ENCODE measurements around the gene FBLN5. TPM values are rescaled to one million over a fixed set of nuclear protein-coding genes. Genes with fewer than 3 reads are reported as not detected.

FBLN5 gene
- total RNA-seq, 8 experiments from 2014 or later, result 0.50 to 516 (median 3.4) TPM

- H3K4me1 ChIP-seq (replicated peaks in 1 of 2), result peaks cover 0 to 5% of the 10 kb centered on the region in 2 donors
- WGBS, 10 experiments, result 0 to 100% (median 67%) methylated on average over 1 to 4 of the region's 6 CpGs; no CpG with 5 or more reads in 5 of the 10 experiments
- H3K4me3 ChIP-seq, result no peak overlapping the region
- no peak overlapping the region for H3K27ac ChIP-seq
- in situ Hi-C loops (cut with MboI; ENCODE audit: low pct_unique_long_range_greater_than_20kb in 2 of 9, low sequenced_read_pairs in 9 of 9, unreplicated experiment in 9 of 9), result no loop called here
- peak in 1 of 8 experiments; percentile 56 for ATAC-seq (replicated peaks in 6 of 8)
These were observed 62.8 kb downstream of the FBLN5 start for GRCh38 chr14:91884664-91885063.

- Histone ChIP-seq H3K4me3 (no peak overlapping the region), H3K27ac (no peak overlapping the region), H3K4me1 (replicated peaks in 1 of 2) (peaks cover 0 to 5% of the 10 kb centered on the region in 2 donors)
- in situ Hi-C loops (cut with MboI; ENCODE audit: low pct_unique_long_range_greater_than_20kb in 2 of 9, low sequenced_read_pairs in 9 of 9, unreplicated experiment in 9 of 9), result no loop called here
- ATAC-seq (replicated peaks in 6 of 8), result peak in 5 of 8 experiments; percentile 45 to 67 (median 65)
- 40 to 86% (median 70%) methylated on average over 1 to 6 of the region's 9 CpGs; no CpG with 5 or more reads in 1 of the 10 experiments for WGBS, 10 experiments
These were observed 63.7 kb downstream of the FBLN5 start for GRCh38 chr14:91883753-91884152.

GRCh38 chr14:91882776-91883175 is 64.7 kb downstream of the FBLN5 start:
- peaks cover 0 to 5% of the 10 kb centered on the region in 2 donors for H3K4me1 ChIP-seq (replicated peaks in 1 of 2)
- H3K27ac ChIP-seq, result no peak overlapping the region
- in situ Hi-C loops (cut with MboI; ENCODE audit: low pct_unique_long_range_greater_than_20kb in 2 of 9, low sequenced_read_pairs in 9 of 9, unreplicated experiment in 9 of 9), result no loop called here
- no peak for ATAC-seq (replicated peaks in 6 of 8)
- no peak overlapping the region for H3K4me3 ChIP-seq
- WGBS, 10 experiments, result 80 to 90% (median 85%) methylated on average over 1 to 2 of the region's 4 CpGs; no CpG with 5 or more reads in 6 of the 10 experiments

- in situ Hi-C loops (cut with MboI; ENCODE audit: low pct_unique_long_range_greater_than_20kb in 2 of 9, low sequenced_read_pairs in 9 of 9, unreplicated experiment in 9 of 9), result no loop called here
- no peak overlapping the region for H3K4me3 ChIP-seq
- peak in 2 of 8 experiments; percentile 25 to 78 for ATAC-seq (replicated peaks in 6 of 8)
- 76 to 78% methylated on average over 3 to 5 of the region's 5 CpGs; no CpG with 5 or more reads in 8 of the 10 experiments for WGBS, 10 experiments
- H3K27ac ChIP-seq, result no peak overlapping the region
- H3K4me1 ChIP-seq (replicated peaks in 1 of 2), result peaks cover 0 to 5% of the 10 kb centered on the region in 2 donors
These were observed 65.1 kb downstream of the FBLN5 start for GRCh38 chr14:91882369-91882768.

GRCh38 chr14:91879196-91879595 is 68.3 kb downstream of the FBLN5 start:
- in situ Hi-C loops (cut with MboI; ENCODE audit: low pct_unique_long_range_greater_than_20kb in 2 of 9, low sequenced_read_pairs in 9 of 9, unreplicated experiment in 9 of 9), result no loop called here
- WGBS, 10 experiments, result 0 to 100% (median 60%) methylated on average over 1 to 4 of the region's 6 CpGs; no CpG with 5 or more reads in 3 of the 10 experiments
- Histone ChIP-seq H3K4me1 (replicated peaks in 1 of 2) (peaks cover 0 to 5% of the 10 kb centered on the region in 2 donors), H3K27ac (no peak overlapping the region), H3K4me3 (no peak overlapping the region)
- no peak for ATAC-seq (replicated peaks in 6 of 8)

GRCh38 chr14:91878274-91878673 is 69.2 kb downstream of the FBLN5 start:
- in situ Hi-C loops (cut with MboI; ENCODE audit: low pct_unique_long_range_greater_than_20kb in 2 of 9, low sequenced_read_pairs in 9 of 9, unreplicated experiment in 9 of 9), result no loop called here
- 78 to 100% (median 86%) methylated on average over 1 to 5 of the region's 5 CpGs; no CpG with 5 or more reads in 1 of the 10 experiments for WGBS, 10 experiments
- Histone ChIP-seq H3K27ac (no peak overlapping the region), H3K4me3 (no peak overlapping the region), H3K4me1 (replicated peaks in 1 of 2) (peaks cover 0 to 1% of the 10 kb centered on the region in 2 donors)
- no peak for ATAC-seq (replicated peaks in 6 of 8)

- H3K4me1 ChIP-seq (replicated peaks in 1 of 2), result no peaks in the 10 kb centered on the region
- H3K27ac ChIP-seq, result no peak overlapping the region
- 20 to 90% (median 65%) methylated on average over 1 to 13 of the region's 13 CpGs; no CpG with 5 or more reads in 2 of the 10 experiments for WGBS, 10 experiments
- no peak overlapping the region for H3K4me3 ChIP-seq
- ATAC-seq (replicated peaks in 6 of 8), result no peak
- in situ Hi-C loops (cut with MboI; ENCODE audit: low pct_unique_long_range_greater_than_20kb in 2 of 9, low sequenced_read_pairs in 9 of 9, unreplicated experiment in 9 of 9), result no loop called here
These were observed 70.0 kb downstream of the FBLN5 start for GRCh38 chr14:91877376-91877915.

GRCh38 chr14:91876492-91876891 is 71.0 kb downstream of the FBLN5 start:
- 71 to 100% (median 83%) methylated on average over 1 to 4 of the region's 6 CpGs; no CpG with 5 or more reads in 3 of the 10 experiments for WGBS, 10 experiments
- ATAC-seq (replicated peaks in 6 of 8), result no peak
- H3K4me1 ChIP-seq (replicated peaks in 1 of 2), result no peaks in the 10 kb centered on the region
- no peak overlapping the region for H3K4me3 ChIP-seq
- no peak overlapping the region for H3K27ac ChIP-seq
- in situ Hi-C loops (cut with MboI; ENCODE audit: low pct_unique_long_range_greater_than_20kb in 2 of 9, low sequenced_read_pairs in 9 of 9, unreplicated experiment in 9 of 9), result no loop called here

GRCh38 chr14:91875525-91876286 is 71.8 kb downstream of the FBLN5 start:
- Histone ChIP-seq H3K4me3 (no peak overlapping the region), H3K27ac (no peak overlapping the region), H3K4me1 (replicated peaks in 1 of 2) (no peaks in the 10 kb centered on the region)
- WGBS, 10 experiments, result 70 to 91% (median 80%) methylated on average over 2 to 5 of the region's 9 CpGs; no CpG with 5 or more reads in 3 of the 10 experiments
- in situ Hi-C loops (cut with MboI; ENCODE audit: low pct_unique_long_range_greater_than_20kb in 2 of 9, low sequenced_read_pairs in 9 of 9, unreplicated experiment in 9 of 9), result no loop called here
- no peak for ATAC-seq (replicated peaks in 6 of 8)

- ATAC-seq (replicated peaks in 6 of 8), result peak in 1 of 8 experiments; percentile 52
- H3K4me3 ChIP-seq, result no peak overlapping the region
- no peak overlapping the region for H3K27ac ChIP-seq
- whole genome bisulfite sequencing, 10 experiments, result 67 to 100% (median 89%) methylated on average over 2 to 7 of the region's 15 CpGs; no CpG with 5 or more reads in 5 of the 10 experiments
- in situ Hi-C loops (cut with MboI; ENCODE audit: low pct_unique_long_range_greater_than_20kb in 2 of 9, low sequenced_read_pairs in 9 of 9, unreplicated experiment in 9 of 9), result no loop called here
- no peaks in the 10 kb centered on the region for H3K4me1 ChIP-seq (replicated peaks in 1 of 2)
These were observed 73.8 kb downstream of the FBLN5 start for GRCh38 chr14:91873471-91874415.

GRCh38 chr14:91872517-91873470 is 74.7 kb downstream of the FBLN5 start:
- 63 to 94% (median 81%) methylated on average over 1 to 9 of the region's 15 CpGs; no CpG with 5 or more reads in 2 of the 10 experiments for WGBS, 10 experiments
- H3K27ac ChIP-seq, result no peak overlapping the region
- in situ Hi-C loops (cut with MboI; ENCODE audit: low pct_unique_long_range_greater_than_20kb in 2 of 9, low sequenced_read_pairs in 9 of 9, unreplicated experiment in 9 of 9), result no loop called here
- ATAC-seq (replicated peaks in 6 of 8), result peak in 3 of 8 experiments; percentile 59 to 96 (median 78)
- H3K4me3 ChIP-seq, result no peak overlapping the region
- no peaks in the 10 kb centered on the region for H3K4me1 ChIP-seq (replicated peaks in 1 of 2)

GRCh38 chr14:91872011-91872501 is 75.4 kb downstream of the FBLN5 start:
- 13 to 100% (median 86%) methylated on average over 1 to 3 of the region's 3 CpGs; no CpG with 5 or more reads in 5 of the 10 experiments for WGBS, 10 experiments
- Histone ChIP-seq H3K4me3 (no peak overlapping the region), H3K27ac (no peak overlapping the region), H3K4me1 (replicated peaks in 1 of 2) (no peaks in the 10 kb centered on the region)
- ATAC-seq (replicated peaks in 6 of 8), result peak in 3 of 8 experiments; percentile 60 to 89 (median 66)
- in situ Hi-C loops (cut with MboI; ENCODE audit: low pct_unique_long_range_greater_than_20kb in 2 of 9, low sequenced_read_pairs in 9 of 9, unreplicated experiment in 9 of 9), result no loop called here

Measured in motor neuron (in vitro differentiated cells).